ENCODE results near the gene BSDC1.

DNA sequence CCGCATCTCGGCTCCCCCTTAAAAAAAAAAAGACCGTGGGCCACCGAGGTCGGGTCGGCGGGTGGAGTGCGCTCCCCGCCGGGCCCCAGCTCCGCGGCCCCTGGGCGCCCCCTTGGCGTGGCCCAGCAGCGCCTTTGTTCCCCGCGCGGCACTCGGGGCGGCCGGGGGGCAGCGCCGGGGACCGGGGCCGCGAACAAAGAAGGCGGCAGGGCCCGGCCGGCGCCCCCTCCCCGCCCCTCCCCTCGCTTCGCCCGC, 58.8 kb downstream of the BSDC1 start:
- TF ChIP-seq, protein P1, sequence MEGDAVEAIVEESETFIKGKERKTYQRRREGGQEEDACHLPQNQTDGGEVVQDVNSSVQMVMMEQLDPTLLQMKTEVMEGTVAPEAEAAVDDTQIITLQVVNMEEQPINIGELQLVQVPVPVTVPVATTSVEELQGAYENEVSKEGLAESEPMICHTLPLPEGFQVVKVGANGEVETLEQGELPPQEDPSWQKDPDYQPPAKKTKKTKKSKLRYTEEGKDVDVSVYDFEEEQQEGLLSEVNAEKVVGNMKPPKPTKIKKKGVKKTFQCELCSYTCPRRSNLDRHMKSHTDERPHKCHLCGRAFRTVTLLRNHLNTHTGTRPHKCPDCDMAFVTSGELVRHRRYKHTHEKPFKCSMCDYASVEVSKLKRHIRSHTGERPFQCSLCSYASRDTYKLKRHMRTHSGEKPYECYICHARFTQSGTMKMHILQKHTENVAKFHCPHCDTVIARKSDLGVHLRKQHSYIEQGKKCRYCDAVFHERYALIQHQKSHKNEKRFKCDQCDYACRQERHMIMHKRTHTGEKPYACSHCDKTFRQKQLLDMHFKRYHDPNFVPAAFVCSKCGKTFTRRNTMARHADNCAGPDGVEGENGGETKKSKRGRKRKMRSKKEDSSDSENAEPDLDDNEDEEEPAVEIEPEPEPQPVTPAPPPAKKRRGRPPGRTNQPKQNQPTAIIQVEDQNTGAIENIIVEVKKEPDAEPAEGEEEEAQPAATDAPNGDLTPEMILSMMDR (IDR thresholded peaks at IDR 0.05; ENCODE audit: low read depth, low read length): no peak
- TF ChIP-seq EZH2phosphoT487 (IDR thresholded peaks at IDR 0.05; ENCODE audit: low read depth): no peak

All from OCI-LY3 (cell line).